ENCODE results near the gene PMEPA1.

Gene PMEPA1

DNA sequence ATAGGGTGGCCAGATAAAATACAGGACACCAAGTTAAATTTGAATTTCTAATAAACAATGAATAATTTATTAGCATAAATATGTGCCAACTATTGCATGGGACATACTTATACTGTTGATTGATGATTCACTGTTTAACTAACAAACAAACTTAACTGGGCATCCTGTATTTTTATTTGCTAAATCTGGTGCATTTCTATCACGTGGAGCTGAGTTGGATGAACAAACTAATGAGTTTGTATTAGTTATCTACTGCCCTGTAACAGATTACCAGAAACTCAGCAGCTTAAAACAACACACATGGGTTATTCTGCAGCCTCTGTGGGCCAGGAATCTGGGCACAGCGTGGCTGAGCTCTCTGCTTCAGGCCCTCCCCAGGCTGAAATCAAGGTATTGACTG, 28.2 kb upstream of the PMEPA1 start:
- no peak overlapping the region for H3K4me3 ChIP-seq
- no peak overlapping the region for H3K27ac ChIP-seq
- DNase-seq (ENCODE audit: low spot score) = no peak
- TF ChIP-seq, protein P1, sequence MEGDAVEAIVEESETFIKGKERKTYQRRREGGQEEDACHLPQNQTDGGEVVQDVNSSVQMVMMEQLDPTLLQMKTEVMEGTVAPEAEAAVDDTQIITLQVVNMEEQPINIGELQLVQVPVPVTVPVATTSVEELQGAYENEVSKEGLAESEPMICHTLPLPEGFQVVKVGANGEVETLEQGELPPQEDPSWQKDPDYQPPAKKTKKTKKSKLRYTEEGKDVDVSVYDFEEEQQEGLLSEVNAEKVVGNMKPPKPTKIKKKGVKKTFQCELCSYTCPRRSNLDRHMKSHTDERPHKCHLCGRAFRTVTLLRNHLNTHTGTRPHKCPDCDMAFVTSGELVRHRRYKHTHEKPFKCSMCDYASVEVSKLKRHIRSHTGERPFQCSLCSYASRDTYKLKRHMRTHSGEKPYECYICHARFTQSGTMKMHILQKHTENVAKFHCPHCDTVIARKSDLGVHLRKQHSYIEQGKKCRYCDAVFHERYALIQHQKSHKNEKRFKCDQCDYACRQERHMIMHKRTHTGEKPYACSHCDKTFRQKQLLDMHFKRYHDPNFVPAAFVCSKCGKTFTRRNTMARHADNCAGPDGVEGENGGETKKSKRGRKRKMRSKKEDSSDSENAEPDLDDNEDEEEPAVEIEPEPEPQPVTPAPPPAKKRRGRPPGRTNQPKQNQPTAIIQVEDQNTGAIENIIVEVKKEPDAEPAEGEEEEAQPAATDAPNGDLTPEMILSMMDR (IDR thresholded peaks at IDR 0.05) = no peak

DNA sequence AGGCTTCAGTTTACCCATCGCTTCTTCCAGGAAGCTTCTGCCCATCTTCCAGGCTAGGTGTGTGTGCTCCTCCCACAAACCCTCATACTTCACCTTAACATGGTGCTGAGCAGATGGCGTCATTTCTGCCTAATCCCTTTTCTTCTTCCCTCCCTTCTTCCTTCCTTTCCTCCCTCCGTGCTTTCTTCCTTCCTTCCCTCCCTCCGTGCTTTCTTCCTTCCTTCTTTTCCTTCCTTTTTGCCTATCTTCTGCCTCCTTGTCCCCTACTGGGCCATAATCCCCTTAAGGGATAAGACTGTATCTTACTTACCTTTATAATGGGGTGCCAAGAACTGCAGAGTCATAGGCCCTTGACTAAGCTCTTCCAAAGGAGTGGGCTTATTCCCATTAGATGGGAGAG, 27.5 kb upstream of the PMEPA1 start:
- H3K4me3 ChIP-seq = no peak overlapping the region
- H3K27ac ChIP-seq = no peak overlapping the region
- DNase-seq (ENCODE audit: low spot score) = no peak
- TF ChIP-seq, protein P1 (IDR thresholded peaks at IDR 0.05) = no peak

DNA sequence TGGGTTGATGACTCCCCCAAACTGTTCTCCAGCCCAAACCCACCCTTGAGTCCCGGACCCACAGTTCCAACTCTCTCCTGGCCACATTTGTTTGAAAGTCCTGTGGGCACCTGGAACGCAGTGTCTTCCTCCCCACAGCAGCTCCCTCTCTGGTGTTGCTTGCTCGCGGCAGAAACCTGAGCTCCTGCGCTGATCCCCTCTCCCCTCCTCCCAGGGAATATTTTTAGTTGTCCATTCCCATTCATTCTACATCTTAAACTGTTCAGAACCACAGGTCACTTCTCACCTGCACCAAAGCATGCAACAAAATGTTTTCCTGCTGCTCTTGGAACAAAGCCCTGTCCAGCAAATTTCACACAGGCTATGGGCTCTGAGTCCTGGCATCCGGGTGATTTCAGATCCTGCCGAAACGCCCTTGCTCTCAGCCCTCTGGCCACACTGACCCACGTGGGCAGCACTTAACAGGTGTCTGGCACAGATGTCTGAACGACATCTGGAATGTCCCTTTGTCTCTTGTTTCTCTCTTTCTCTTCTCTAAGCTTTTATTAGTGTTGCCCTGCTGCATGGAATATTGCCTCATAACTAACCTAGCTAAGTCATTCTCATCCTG, 27.0 kb upstream of the PMEPA1 start:
- no peak overlapping the region for H3K27ac ChIP-seq
- no peak for DNase-seq (ENCODE audit: low spot score)

GRCh38 chr20:57735831-57736737, 26.3 kb upstream of the PMEPA1 start:
- DNase-seq (ENCODE audit: low spot score) = no peak
- Histone ChIP-seq H3K27ac (no peak overlapping the region), H3K4me3 (no peak overlapping the region)
- TF ChIP-seq, protein P1 (IDR thresholded peaks at IDR 0.05) = no peak

More for the DNA sequence above, 27.0 kb upstream of the PMEPA1 start:
- no peak overlapping the region for H3K4me3 ChIP-seq
- TF ChIP-seq, protein P1 (IDR thresholded peaks at IDR 0.05) = no peak

DNA sequence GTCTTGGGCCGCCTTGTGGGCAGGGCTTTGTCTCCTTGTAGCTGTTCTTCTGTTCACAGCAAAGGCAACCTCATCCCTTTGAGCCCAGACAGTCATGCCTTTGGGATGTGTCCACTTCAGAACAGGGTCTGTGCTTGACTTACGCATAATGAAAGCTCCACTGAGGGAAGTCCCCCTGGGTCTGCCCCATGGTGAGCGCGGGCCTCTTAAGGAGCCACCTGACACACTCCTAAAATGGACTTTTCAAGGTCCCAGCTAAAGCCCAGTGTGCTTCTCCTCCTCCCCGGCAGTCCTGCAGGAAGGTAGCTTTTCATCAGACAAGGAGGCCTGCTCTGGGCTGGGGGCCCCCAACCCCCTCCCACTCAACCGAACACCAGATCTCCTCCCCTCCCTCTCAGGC, 24.9 kb upstream of the PMEPA1 start:
- DNase-seq (ENCODE audit: low spot score) = no peak
- no peak overlapping the region for H3K4me3 ChIP-seq
- TF ChIP-seq, protein P1 (IDR thresholded peaks at IDR 0.05) = no peak
- no peak overlapping the region for H3K27ac ChIP-seq

GRCh38 chr20:57732226-57732625, 22.4 kb upstream of the PMEPA1 start:
- Histone ChIP-seq H3K4me3 (no peak overlapping the region), H3K27ac (no peak overlapping the region)
- no peak for DNase-seq (ENCODE audit: low spot score)
- TF ChIP-seq, protein P1 (IDR thresholded peaks at IDR 0.05) = no peak

- H3K27ac ChIP-seq = no peak overlapping the region
- TF ChIP-seq, protein P1 (IDR thresholded peaks at IDR 0.05) = no peak
- H3K4me3 ChIP-seq = no peak overlapping the region
- no peak for DNase-seq (ENCODE audit: low spot score)
These were observed 18.9 kb upstream of the PMEPA1 start for GRCh38 chr20:57728762-57729161.

All from coronary artery (tissue), 2 donors.